Astrocyte of the cerebellum (primary cell): Measurements from ENCODE around the gene FRMPD4.

Source experiments
- DNase-seq: peaks from one replicate; pipeline ENCODE4 v3.0.0-alpha.2; 2011; ENCODE audit warnings: low read depth
- H3K4me3 ChIP-seq: 2 replicates; pipeline ENCODE4 v1.5.1; 2011; ENCODE audit warnings: mild to moderate bottlenecking, low read depth, low read length, moderate library complexity
- CTCF ChIP-seq: IDR thresholded peaks from 2 replicates; pipeline ENCODE4 v1.5.1; 2012; ENCODE audit warnings: low read length, low read depth, moderate library complexity, mild to moderate bottlenecking; ENCODE audit errors: missing control alignments
- in situ Hi-C: cut with HindIII; loops from 2 replicates; pipeline ENCODE4 v1.10.0; 2017; ENCODE audit warnings: low sequenced_read_pairs

Gene FRMPD4

GRCh38 chrX:12768491-12768890 is 630.2 kb downstream of the FRMPD4 start:
- TF ChIP-seq CTCF: no peak
- in situ Hi-C loops: no loop called here
- H3K4me3 ChIP-seq: no peak overlapping the region
- no peak for DNase-seq

GRCh38 chrX:12770440-12770839 is 632.2 kb downstream of the FRMPD4 start:
- no peak for DNase-seq
- peak; percentile 41 for TF ChIP-seq CTCF
- in situ Hi-C loops: no loop called here
- H3K4me3 ChIP-seq: no peak overlapping the region

GRCh38 chrX:12771445-12772069 is 633.3 kb downstream of the FRMPD4 start:
- peak; percentile 59 for TF ChIP-seq CTCF
- no peak overlapping the region for H3K4me3 ChIP-seq
- no peak for DNase-seq
- in situ Hi-C loops: no loop called here
